GM12873 (cell line): ENCODE data around the gene KCTD11.

Experiments
- TF ChIP-seq, protein P1 (sequence below): IDR thresholded peaks from 2 replicates; pipeline ENCODE4 v1.5.1; 2012; ENCODE audit warnings: low read depth, mild to moderate bottlenecking, moderate library complexity, low read length, control low read depth; ENCODE audit not compliant: insufficient read depth; ENCODE audit errors: missing control alignments

The KCTD11 gene

GRCh38 chr17:7389924-7390910 lies 38.3 kb downstream of the KCTD11 start:
- TF ChIP-seq, protein P1, sequence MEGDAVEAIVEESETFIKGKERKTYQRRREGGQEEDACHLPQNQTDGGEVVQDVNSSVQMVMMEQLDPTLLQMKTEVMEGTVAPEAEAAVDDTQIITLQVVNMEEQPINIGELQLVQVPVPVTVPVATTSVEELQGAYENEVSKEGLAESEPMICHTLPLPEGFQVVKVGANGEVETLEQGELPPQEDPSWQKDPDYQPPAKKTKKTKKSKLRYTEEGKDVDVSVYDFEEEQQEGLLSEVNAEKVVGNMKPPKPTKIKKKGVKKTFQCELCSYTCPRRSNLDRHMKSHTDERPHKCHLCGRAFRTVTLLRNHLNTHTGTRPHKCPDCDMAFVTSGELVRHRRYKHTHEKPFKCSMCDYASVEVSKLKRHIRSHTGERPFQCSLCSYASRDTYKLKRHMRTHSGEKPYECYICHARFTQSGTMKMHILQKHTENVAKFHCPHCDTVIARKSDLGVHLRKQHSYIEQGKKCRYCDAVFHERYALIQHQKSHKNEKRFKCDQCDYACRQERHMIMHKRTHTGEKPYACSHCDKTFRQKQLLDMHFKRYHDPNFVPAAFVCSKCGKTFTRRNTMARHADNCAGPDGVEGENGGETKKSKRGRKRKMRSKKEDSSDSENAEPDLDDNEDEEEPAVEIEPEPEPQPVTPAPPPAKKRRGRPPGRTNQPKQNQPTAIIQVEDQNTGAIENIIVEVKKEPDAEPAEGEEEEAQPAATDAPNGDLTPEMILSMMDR, result no peak

GRCh38 chr17:7391307-7391706 lies 39.3 kb downstream of the KCTD11 start:
- TF ChIP-seq, protein P1, result no peak

- TF ChIP-seq, protein P1, result no peak
These were observed 41.0 kb downstream of the KCTD11 start for GRCh38 chr17:7392696-7393612.

DNA sequence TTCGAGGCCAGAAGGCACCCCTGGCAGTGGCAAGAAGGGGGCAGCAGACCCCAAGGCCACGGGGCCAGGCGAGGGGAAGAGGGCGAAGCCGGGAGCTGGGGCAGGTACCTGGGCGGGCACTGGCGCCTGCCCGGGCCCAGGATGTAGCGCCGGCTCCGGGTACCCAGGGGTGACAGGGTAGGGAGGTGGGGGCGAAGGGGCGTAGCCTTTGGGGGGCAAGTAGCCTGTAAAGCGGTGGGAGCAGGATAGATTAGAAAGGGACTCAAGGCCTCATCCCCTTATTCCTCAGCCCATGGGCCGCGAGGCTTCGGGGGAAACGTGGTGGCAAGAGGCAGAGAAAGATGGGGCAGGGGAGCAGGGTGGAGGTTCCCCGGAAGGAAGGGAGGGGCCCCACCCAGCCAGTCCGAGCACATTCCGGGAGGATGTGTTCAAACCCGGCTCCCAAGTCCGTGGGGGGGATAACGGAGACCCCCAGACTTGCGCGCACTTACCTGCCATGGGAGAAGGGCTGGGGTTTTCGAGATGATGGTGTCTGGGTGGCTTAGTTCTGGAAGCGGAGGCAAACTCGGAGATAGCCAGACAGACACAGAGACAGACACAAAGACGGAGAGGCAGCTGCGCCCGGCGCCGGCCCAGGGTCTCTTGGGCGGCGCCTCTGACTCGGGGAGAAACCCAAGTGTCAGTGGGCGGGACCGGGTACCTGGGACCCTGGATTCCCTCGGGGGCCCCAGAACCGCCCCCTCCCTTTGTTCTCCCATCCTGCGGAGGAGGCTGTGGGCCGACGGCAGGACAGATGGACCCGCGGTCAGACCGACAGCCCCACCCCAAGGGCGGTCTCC lies 41.9 kb downstream of the KCTD11 start:
- TF ChIP-seq, protein P1, result no peak

- TF ChIP-seq, protein P1, result peak; percentile 65
These were observed 42.7 kb downstream of the KCTD11 start, which contains the start of gene PLSCR3 for GRCh38 chr17:7394452-7395191. TSS of gene PLSCR3 (minus strand) at chr17:7394525. CDS start at chr17:7394110, 415 bp downstream.

DNA sequence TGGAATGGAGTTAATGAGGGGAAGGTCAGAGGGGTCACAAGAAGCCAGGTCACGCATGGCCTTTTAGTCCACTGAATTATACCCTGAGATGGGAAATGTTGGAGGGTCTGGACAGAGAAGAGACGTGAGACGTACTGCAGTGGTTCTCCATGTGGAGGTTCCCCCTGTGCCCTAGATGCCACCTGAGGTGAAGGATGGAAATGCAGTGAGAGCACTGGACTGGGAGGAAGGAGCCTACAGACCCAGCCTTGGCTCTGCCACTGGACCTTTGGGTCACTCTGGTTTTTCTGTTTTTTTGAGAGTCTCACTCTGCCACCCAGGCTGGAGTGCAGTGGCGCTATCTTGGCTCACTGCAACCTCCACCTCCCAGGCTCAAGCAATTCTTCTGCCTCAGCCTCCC lies 44.2 kb downstream of the KCTD11 start:
- TF ChIP-seq, protein P1, result no peak
